Parathyroid adenoma (tissue), 2 donors: ENCODE measurements around the gene CARS1.

ENCODE experiments used
- H2AFZ ChIP-seq: fragments of 300-600 bp; sonication (generic); one replicate; pipeline ENCODE4 v1.7.0; 2017; ENCODE audit warnings: antibody characterized with exemption, mild to moderate bottlenecking
- H3K27ac ChIP-seq: fragments of 300-600 bp; sonication (generic); one replicate; pipeline ENCODE4 v1.7.0; 2017
- H3K27me3 ChIP-seq: fragments of 300-600 bp; sonication (generic); one replicate; pipeline ENCODE4 v1.7.0; 2017; ENCODE audit warnings: low read length; ENCODE audit not compliant: control insufficient read depth, insufficient read depth
- H3K36me3 ChIP-seq: fragments of 300-600 bp; sonication (generic); one replicate; pipeline ENCODE4 v1.7.0; 2017; ENCODE audit warnings: low read length; ENCODE audit not compliant: control insufficient read depth, insufficient read depth
- H3K4me1 ChIP-seq: fragments of 300-600 bp; sonication (generic); one replicate; pipeline ENCODE4 v1.7.0; 2017; ENCODE audit warnings: control low read depth
- H3K4me2 ChIP-seq: fragments of 300-600 bp; sonication (generic); one replicate; pipeline ENCODE4 v1.7.0; 2017; ENCODE audit warnings: low read length
- H3K4me3 ChIP-seq: fragments of 300-600 bp; sonication (generic); one replicate; pipeline ENCODE4 v1.7.0; 2017; ENCODE audit warnings: low read depth, low read length
- H3K79me2 ChIP-seq: fragments of 300-600 bp; sonication (generic); one replicate; pipeline ENCODE4 v1.7.0; 2017; ENCODE audit warnings: control low read depth
- H3K9ac ChIP-seq: fragments of 300-600 bp; sonication (generic); one replicate; pipeline ENCODE4 v1.7.0; 2017; ENCODE audit warnings: mild to moderate bottlenecking
- H3K9me3 ChIP-seq: fragments of 300-600 bp; sonication (generic); one replicate; pipeline ENCODE4 v1.7.0; 2017; ENCODE audit warnings: low read length; ENCODE audit not compliant: control insufficient read depth
- CTCF ChIP-seq: fragments of 300-600 bp; sonication (generic); IDR thresholded peaks from one replicate; pipeline ENCODE4 v1.7.0; 2017; ENCODE audit warnings: antibody characterized with exemption, mild to moderate bottlenecking
- donor health status: primary hyperparathyroidism.

CARS1 gene

DNA sequence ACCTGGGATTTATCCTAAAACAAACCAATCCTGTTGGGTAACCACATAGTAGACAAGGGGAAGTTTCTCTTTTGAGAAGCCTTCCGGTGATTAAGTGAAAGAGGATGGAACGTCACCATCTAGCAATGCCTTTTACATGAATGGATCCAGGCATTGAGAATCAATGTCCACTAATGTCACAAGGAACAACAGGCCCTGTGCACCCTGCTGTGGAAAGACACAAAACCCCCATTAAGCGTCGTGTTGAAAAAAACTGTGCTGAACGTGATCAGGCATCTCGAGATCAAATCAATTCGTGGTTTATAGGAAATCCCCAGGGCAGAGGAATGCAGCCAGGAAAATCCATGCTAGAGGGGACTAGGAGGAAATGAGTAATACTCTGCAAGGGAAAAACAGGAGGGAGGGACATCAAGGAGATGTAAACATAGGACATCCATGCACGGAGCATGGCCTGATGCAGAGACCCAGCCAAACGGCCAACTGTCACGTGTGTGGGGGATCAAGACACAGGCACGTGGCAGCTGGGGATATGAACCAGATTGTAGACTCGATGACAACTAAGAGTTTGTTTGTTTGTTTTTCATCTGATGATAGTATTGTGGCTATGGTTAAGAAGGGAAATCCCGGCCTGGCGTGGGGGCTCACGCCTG, 38.6 kb upstream of the CARS1 start:
- Histone ChIP-seq H3K9me3 (no peaks in the 10 kb centered on the region), H3K4me1 (no peaks in the 10 kb centered on the region), H3K79me2 (no peaks in the 10 kb centered on the region), H3K27me3 (no peaks in the 10 kb centered on the region), H3K4me3 (no peak overlapping the region), H3K9ac (no peak overlapping the region), H2AFZ (no peak overlapping the region), H3K27ac (peak overlapping the region; percentile 56), H3K4me2 (no peak overlapping the region), H3K36me3 (no peaks in the 10 kb centered on the region)
- TF ChIP-seq CTCF, result no peak

DNA sequence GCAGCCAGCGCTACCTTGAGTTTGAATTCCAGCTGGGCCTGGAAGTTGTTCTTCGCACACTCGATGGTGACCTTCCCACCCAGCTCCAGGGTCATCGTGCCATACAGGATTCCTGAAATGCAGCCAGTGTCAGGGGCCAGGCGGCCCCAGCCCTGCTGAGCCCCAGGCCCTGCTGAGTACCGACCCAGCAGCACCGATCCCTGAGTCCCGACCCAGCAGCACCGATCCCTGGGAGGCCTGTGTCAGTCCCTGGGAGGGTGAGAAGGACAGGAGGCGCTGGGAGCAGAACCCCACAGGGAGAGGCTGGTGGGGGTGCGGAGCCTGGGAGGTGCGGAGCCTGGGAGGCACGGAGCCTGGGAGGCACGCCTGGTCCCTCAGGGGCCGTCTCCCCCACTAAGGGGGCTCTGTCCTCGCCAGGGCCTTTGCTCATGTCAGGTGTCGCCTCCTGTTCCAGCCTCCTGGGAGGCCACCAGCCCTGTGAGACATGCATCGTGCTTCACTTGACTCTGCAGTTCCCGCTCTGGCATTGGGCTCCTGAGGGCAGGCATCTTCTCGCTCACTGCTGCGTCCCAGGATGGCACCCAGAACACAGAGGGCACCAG, 37.1 kb upstream of the CARS1 start:
- Histone ChIP-seq H3K4me1 (no peaks in the 10 kb centered on the region), H3K4me3 (no peak overlapping the region), H3K9me3 (no peaks in the 10 kb centered on the region), H3K36me3 (no peaks in the 10 kb centered on the region), H3K4me2 (no peak overlapping the region), H2AFZ (no peak overlapping the region), H3K27me3 (no peaks in the 10 kb centered on the region), H3K27ac (no peak overlapping the region), H3K9ac (no peak overlapping the region), H3K79me2 (no peaks in the 10 kb centered on the region)
- TF ChIP-seq CTCF, result no peak

GRCh38 chr11:3093281-3094191, 36.3 kb upstream of the CARS1 start:
- H3K36me3 ChIP-seq, result no peaks in the 10 kb centered on the region
- no peak overlapping the region for H3K9ac ChIP-seq
- no peaks in the 10 kb centered on the region for H3K27me3 ChIP-seq

DNA sequence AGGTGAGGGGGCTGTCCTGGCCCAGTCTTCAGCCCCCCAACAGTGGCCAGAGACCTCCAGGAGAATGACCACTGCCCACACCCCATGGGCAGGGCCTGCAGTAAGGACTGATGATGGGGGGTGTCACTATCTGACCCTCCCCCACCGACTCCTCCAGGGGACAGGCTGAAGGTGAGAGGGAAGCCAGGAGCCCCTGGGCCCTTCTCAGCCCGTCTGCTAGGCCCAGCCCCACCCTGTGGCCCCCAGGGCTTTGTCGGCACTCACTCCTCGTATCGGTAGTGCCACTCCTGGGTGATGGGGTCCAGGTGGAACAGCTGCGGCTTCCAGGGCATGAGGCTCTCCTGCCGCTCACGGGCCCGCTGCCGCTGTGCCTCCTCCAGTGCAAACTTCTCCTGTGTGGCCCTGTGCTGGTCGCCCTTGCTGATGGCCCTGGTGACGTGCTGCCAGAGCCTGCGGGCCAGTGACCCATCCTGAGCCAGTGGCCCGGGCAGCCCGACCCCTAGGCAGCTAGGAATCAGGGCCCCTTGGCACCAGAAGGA, 35.4 kb upstream of the CARS1 start:
- H3K36me3 ChIP-seq, result no peaks in the 10 kb centered on the region
- no peak overlapping the region for H3K27ac ChIP-seq
- H3K4me2 ChIP-seq, result no peak overlapping the region
- H3K4me1 ChIP-seq, result no peaks in the 10 kb centered on the region
- H3K79me2 ChIP-seq, result no peaks in the 10 kb centered on the region
- H3K9me3 ChIP-seq, result no peaks in the 10 kb centered on the region
- no peak for TF ChIP-seq CTCF
- H3K27me3 ChIP-seq, result no peaks in the 10 kb centered on the region
- no peak overlapping the region for H3K9ac ChIP-seq
- H3K4me3 ChIP-seq, result no peak overlapping the region
- no peak overlapping the region for H2AFZ ChIP-seq

More at GRCh38 chr11:3093281-3094191, 36.3 kb upstream of the CARS1 start:
- no peak overlapping the region for H3K4me3 ChIP-seq
- H3K4me1 ChIP-seq, result no peaks in the 10 kb centered on the region
- H3K9me3 ChIP-seq, result no peaks in the 10 kb centered on the region
- H3K27ac ChIP-seq, result no peak overlapping the region
- no peaks in the 10 kb centered on the region for H3K79me2 ChIP-seq
- no peak overlapping the region for H2AFZ ChIP-seq
- no peak overlapping the region for H3K4me2 ChIP-seq
- TF ChIP-seq CTCF, result no peak
